CD4-positive, alpha-beta T cell treated with Interleukin-12 subunit alpha and Interleukin-12 subunit beta, for 1 hour (primary cell): ENCODE measurements around the gene PDE4D.
A peak's percentile ranks its signal among the peaks of the same experiment; 100 is the strongest.
"Not testable (repeated sequence)": the region's sequence is repeated elsewhere in the genome, so short reads cannot be mapped to it uniquely, and the experiment has no call there.

Experiments
- DNase-seq: peaks from one replicate; pipeline ENCODE4 v3.0.0-alpha.2; 2020

The PDE4D gene

DNA sequence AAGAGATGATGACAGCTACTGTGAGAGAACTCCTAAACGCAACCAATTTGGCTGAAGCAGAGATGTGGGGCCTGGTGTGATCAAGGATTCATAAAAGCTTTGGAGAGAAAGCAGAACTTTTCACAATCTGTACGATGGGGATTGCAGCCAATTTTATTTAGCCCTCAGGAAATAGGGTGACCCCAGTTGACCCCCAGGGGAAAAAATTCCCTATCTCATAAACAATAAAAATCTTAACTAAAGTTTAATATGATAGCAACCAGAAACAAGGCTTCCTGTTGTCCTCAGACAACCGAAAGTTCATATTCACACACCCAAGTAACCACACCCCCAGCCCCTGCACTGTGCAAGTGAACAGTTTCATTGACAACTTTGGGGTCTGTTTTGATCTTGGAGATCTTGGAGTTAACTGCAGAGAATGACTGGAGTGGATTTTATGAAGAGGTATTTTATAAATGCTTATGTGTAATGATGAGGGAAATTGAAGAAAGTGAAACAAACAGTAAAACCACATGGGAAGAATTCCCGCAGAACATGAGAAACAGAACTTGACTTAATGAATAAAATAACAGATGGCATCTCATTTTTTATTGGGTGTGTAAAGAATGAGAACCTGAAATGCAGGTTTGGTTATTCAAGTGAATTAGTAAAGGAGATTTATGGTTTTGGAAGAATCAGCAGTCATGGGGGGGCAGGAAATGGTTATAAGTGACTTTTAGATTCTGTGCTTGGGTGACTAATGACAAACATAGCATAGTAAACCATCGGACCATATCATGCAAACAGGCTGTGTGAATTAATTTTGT lies 94.5 kb downstream of the PDE4D start:
- DNase-seq, result peak; percentile 11

DNA sequence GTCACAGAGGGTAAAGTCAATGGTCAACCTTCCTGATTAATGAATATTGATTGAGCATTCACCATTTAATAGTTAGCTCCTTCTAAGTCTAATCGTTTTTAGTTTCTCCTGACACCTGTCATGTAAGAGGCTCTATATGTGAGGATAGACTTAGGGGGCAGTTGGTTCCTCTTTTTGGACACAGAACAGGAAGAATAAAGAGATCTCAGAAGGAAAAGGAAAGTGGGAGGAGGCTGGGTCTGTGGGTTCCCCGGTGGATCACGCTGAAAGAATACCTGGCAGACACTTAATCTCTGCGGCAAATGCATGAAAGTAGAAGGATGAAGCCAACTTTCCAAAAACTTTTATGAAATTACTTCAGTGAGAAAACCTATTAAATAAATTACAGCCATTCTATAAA lies 98.4 kb downstream of the PDE4D start:
- no peak for DNase-seq

DNA sequence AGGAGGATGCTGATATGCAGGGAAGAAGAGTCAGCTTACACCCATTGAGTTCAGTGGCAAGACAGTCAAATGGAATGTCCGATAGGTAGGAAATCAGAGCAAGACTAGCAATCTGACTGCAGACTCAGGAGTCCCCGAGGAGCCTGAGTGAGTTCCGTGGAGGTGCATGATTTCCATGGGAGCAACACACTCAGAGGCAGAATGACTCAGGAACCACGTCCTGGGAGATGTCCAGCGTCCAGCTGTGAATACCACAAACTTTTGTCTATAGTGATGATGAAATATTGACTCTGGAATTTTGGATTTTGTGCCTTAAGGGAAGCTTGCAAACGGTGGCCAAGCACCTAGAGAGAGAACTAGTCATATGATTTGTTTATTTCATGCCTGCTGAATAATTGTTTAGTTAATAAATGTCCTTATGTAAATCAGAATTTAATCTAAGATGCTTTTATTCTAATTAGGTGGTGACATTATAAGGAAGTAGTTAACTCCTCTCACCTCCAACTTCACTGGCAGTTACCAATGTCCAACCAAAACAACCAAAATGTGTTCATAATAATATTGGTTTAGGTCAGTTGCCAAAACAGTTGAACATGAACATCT lies 100.4 kb downstream of the PDE4D start:
- DNase-seq, result no peak

DNA sequence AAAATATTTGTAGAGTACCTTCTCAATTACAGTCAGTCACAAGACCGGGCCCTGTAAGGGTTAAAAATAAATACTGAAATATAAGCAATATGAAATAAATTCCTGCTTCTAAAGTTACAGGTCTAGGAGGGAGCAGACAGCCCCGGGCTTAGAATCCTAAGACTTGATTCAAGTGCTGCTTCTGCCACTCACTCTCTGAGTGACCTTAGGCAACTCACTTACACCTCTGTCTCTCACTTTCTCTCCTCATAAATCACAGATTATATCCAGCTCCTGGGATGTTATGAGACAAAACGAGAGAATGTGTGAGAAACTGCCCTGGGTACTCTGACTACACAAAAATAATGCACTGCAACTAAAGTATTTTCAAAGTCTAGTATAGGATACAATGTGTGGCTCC lies 101.9 kb downstream of the PDE4D start:
- no peak for DNase-seq

DNA sequence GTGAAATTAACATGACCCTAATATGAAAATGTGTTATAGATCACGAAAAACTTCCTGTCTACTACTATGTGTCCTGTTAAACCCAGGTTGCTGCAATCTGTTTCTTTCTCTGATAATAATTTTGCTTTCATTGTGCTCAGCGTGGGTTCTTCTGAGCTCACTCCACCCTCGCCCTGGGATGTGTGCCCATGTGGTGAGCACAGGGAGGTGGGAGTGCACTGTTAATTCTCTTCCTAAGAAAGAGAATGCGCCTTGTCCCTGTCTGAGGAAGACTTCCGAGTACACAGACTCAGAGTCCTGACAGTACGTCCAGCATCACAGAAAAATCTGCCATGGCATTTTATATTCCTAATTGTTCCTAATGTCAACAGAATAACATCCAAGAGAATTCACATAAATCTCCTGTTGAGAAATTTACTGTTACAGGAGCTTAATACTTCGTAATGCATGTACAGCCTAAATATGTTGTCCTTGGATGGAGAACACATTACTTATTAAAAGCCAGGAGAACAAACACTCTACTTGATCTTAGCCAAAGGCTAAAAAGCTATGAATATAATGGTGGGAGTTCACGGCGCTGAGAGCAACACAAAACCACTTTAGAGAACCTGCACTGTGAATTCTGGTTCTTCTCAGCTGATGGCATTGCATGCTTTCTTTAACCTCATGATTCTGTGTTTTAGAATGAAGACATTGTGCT lies 102.6 kb downstream of the PDE4D start:
- no peak for DNase-seq

DNA sequence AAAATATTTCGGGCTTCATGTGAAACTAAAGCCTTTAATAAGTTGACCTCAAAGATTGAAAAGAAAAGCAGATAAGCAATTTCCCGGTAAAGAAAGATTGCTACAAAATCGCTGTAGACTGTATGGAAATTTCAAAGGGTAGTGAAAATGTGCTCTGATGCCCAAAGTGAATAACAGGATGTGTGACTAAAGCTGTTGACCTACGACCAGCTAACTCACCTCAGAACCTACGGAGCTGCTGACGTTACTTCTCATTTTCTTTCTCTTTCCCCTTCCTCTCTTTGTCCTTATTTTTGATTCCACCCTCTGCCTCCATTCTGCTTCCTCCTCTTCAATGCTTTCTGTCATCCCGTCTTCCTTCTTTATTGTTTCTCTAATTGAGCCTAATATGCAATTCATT lies 103.2 kb downstream of the PDE4D start:
- DNase-seq, result peak; percentile 16

DNA sequence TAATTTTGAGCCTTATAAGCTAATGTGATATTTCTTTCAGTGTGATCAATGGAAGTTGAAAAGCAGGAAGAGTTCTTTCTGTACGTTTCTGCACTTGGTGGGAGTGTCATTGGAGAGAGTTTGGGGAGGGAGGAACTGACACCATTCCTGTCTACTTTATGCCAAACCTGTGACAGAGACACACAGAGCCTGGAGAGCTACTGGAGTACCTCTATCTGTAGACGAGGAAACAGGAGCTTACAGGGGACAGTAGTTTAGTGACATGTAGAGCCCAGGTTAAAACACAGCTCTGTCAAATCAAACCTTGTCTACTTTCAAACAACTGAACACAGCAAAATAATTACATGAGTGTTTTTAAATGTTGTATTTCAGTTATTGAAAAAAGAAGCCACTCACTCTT lies 103.6 kb downstream of the PDE4D start:
- no peak for DNase-seq

DNA sequence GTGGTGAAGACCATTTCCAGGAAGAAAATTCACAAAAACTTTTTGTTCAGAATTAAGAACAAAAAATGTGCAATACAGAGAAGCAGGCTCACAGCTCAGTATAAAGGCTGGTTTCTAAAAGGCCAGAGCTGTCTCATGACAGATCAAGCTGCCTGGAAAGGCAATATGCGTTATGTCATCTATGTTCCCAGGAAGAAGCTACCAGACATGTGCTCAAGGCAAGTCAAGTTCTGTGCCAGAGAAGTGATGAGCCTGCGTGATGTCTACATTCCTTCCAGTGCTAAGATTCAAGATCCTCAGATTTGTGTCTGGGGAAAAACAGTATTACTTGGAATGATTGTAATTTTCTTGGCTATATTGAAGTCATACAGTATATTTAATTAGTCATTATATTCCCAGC lies 104.3 kb downstream of the PDE4D start:
- DNase-seq, result no peak

DNA sequence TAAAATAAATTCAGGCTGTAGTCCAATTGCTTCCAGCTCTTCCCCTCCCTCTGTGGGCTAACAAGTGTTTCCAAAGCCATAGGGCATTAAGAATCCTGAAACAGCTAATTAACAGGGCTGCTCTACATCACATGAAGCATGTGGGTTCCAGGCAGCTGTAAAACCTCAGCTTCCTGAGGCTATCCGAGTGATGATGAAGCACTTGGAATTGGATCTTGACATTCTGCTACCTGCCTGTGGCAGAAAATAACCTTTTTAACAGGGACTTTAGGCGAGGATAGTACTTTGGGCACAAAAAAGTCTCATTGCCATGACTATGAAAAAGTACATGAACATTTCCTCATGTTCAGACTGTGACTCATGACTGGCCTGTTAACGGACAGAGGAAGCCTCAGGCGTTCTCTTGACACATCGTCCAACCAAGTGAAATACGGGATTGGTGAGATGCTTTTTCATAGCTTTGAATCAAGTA lies 107.2 kb downstream of the PDE4D start:
- no peak for DNase-seq

DNA sequence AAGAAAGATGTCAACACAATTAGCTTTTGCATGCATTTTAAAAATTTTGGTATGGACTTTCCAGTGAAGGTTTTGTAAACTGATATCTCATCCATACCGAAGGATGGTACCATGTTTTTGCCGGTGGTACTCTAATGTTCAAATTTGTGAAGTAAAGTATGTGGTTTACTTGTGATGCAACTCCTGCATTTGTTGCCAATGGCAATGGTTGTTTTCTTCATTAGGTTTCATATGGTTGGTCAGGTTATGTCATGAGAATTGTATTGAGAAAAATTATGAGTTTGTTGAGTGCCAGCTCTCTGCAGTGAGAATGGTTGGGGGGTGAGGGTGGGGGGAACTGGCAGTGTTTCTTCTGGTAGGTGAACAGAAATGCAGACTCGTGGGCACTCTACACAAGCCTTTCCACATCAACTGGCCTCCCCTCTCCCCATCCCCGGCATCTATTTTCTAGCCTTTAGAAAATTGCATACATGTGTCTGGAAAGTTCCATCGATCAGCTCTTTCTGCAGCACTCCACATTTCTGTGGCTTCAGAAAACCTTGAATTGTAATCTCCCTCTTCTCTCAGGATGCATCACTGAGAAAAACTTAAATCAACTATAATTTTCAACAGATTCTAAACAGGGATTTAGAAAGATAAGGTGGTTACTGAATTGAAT lies 107.7 kb downstream of the PDE4D start:
- no peak for DNase-seq

DNA sequence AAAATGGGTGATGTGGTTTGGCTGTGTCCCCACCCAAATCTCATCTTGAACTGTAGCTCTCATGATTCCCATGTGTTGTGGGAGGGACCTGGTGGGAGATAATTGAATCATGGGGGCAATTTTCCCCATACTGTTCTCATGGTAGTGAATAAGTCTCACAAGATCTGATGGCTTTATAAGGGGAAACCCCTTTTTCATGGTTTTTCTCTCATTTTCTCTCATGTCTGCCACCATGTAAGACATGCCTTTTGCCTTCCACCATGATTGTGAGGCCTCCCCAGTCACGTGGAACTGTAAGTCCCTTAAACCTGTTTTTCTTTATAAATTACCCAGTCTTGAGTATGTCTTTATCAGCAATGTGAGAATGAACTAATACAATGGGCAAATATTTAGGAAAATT lies 108.8 kb downstream of the PDE4D start:
- DNase-seq, result not testable (repeated sequence)

DNA sequence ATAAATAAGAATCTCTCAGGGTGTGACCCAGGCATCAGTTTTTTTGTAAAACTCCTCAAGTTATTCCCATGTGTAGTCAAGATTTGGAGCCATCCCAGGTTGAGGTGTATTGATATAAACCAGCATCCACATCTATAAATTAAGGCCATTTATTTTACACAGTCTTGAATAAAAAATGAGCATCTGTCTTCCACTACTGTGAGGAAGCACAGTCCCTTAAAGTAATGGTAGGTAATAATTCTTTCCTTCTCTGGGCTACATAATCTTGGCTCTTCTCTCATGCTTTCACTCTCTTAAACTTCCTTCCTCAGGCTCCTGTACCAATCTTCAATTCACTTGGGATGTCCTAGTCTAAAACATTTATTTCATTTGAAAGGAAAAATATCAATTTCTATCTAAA lies 110.3 kb downstream of the PDE4D start:
- no peak for DNase-seq

DNA sequence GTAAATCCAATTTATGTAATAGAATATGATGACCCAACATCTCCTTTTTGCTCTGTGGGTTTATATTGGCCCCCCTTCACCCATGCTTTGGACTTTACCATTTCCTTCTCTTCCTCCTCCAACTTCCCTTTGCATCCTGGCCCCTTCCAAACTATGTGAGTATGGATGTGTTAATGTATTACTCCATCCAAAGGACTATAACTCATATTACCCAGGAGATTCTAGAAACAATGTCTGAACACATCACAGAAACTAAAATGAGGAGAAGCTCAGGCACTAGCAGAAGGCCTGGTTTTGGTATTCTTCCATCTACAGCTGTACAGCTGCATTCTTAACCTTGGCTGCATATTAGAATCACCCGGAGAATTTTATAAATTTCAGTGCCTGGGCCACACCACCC lies 110.7 kb downstream of the PDE4D start:
- DNase-seq, result no peak

DNA sequence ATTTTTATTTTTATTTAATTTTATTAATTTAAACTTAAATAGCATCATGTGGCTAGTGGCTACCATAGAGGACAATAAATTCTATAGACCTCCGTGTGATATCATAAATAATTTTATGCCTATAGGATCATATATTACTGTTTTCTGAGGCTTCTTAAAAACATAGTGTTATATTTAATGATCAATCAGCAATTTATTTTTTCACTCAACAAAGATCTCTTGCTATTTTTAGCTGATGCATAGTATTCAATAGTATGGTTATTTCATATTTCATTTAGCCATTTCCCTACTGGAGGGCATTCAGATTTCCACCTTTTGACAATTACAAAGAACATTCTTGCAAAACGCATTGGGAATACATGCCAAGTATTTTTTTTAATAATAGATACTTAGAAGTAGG lies 114.1 kb downstream of the PDE4D start:
- no peak for DNase-seq

DNA sequence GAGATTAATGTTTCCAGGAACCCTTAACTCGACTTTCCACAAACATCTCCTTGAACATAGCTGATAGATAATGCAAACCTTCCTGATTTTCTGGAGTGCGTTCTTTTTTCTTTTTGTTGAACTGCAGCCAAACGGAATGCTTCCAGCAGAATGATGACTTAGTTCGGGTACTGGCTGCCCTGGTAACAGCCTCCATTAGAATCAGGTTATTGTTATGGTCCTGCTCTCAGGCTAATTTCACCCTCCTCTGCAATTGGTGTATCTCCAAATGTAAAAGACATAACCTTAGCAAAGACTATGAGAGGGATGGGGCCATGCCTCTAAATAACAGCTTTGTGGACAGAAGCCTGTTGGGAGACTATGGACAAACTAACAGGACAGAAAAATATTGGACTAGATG lies 116.5 kb downstream of the PDE4D start:
- DNase-seq, result no peak

DNA sequence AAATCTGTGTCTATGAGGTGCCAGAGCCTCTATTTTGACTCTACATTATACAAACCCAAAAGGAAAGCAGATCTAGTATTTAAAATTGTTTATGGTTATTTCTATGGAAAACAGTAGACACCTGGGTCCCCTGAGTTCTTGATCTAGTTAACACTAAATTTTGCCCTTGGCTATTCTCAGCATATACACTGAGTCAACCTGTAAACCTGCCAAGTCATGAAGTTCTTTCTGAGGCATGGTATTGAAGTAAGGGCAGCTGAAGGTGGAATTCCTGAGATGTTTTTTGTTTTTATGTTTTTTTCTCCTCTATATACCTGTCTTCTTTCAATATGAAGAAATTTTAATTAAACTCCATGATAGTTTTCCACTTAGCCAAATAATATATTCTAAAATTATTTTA lies 120.2 kb downstream of the PDE4D start:
- no peak for DNase-seq

DNA sequence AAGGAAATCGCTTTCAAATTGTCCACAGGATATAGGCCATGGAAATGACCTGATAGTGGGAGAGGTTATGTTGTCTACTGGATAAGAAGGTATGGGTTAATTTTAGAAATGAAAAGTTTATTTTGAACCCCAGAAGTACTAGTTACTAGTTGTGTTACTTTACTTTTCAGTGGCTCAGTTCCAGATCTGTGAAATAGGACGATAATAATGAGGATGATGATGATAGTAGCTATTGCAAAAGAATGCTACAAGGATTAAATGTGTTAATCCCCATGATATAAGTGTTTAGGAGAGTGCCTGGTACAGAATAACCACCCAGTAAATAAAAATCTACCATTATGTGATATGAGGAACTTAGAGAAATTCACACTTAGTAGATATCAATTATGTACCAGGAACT lies 120.8 kb downstream of the PDE4D start:
- no peak for DNase-seq

DNA sequence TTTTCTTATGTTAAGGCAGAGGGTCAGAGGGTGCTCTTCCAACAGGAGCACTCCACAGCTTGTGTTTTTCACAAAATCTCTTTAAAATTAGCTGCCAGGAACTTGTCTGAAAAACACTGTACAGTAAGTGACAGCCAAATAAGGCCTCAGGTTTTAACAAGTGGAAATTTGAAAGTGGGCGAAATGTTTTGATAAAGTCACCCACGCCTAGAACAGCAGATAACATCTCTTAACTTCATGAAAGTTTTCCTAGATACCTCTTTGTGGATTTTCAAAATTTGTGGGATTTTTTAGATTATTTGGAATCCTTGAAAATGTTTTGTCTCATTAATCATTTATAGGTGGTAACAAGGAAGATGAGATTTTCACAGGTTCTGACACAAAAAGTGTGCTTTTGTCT lies 121.3 kb downstream of the PDE4D start:
- no peak for DNase-seq

DNA sequence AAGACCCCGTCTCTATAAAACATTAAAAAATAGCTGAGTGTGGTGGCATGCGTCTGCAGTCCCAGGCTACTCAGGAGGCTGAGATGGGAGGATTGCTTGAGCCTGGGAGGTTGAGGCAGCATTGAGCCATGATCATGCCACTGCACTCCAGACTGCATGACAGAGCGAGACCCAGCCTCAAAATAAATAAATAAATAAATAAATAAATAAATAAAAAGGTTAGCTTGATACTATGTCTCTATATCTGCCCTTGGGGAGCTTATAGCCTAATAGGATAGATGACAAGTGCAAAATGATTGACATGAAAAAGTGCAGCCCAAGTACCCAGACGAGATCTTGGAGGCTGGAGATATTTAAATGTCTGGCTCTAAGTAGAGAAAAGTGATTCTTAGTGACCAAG lies 122.6 kb downstream of the PDE4D start:
- DNase-seq, result no peak

DNA sequence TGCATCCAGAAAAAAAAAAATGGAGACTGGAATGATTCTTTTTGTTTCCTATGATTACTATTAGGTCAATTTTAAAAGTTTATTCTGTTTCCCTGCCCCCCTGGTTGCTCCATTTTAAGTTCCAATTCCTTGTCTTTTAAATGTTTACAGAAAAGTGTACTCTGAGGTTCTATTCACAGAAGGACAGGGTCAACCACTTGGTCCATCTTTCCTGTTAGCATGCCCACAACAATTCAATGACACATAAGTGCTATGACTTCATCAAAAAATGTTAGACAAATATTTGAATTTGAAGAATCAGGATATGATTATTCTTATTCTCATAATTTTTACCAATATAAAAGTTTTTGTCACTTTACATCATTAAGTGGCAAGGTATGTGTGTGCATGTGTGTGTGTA lies 123.7 kb downstream of the PDE4D start:
- no peak for DNase-seq

DNA sequence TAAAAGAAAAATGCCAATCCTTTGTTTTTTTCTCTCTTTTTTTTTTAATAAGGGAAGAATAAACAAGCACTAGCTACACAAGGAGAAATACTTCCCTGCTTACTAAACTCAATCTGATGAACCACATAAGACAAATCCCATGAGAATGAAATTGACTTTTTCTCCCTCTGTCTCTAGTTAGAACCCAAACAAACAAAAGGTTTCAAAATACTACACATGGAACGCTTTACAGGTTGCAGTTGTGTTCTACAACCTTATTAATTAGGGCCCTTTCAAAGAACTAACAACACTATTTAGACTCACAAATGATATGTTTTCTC lies 124.5 kb downstream of the PDE4D start:
- DNase-seq, result no peak

DNA sequence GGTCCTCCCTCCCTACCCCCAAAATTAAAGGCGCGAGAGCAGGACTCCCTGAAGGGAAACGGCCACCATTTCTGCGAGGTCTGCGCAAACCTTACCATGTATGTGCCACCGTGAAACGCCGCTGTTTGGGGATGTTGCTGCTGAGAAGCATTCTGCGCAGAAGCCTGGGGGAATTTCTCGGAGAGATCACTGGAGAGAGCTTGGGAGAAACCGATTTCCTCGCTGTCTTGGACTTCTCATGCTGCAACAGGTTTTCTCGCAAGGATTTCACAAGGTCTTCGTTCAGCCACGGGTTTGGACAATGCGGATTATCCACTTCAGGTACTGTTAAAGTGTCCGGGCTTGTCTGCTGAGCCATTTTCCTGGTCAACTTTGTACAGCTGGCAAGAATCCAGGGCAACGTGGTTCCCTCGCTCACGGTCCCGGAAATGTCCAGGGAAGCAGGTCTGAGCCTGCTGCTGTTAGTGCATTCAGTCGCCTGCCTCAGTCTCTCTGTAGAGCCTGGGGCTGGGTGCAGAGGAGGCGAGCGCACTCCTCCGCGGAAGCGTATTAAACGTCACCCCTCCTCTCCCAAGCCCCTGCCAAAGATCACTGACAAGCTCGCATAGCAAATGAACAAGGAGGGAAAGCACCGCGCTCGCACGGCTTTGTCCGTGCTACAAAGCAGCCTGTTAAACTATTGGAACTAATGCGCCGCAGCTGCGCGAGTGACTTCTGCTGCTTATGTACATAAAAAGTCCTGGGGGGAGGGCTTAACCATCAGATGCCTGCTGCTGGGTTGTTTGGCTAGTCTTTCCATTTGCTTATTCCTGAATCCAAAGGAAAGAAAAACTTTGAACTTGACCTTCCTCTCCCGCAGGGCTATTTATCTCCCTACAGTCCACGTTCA lies 125.1 kb downstream of the PDE4D start:
- peak; percentile 15 for DNase-seq

DNA sequence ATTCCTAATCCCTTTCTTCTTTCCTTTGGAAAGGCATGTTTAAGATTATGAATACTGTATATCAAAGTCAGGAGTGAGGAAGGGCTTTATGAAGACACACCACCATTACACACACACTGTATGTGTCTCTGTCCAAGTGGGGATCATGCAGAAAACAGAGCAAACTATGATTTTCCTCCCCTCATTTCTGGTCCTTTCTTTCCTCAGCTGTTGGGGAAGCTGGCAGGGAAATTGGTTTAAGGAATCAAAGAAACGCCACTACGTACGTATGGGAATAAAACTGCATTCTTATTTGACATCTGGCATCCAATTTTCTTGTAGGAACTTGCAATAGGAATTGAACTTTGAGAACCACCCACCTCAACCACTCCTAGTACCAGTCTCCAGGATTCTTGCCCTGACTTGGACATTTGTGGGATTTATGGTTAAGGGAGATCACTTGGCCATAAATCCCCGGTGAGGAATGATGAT lies 125.8 kb downstream of the PDE4D start:
- DNase-seq, result no peak
